Right ventricle myocardium superior (tissue), 1 donor: Measurements from ENCODE around the gene SCN1B. TPM values are rescaled to one million over a fixed set of nuclear protein-coding genes. Genes with fewer than 3 reads are reported as not detected.

Experiments used
- ATAC-seq: fragments of 200-7000 bp; cut with Tn5 transposase; one replicate; pipeline ENCODE4 v1.9.1; 2020; ENCODE audit warnings: mild to moderate bottlenecking; ENCODE audit not compliant: poor library complexity
- DNase-seq: peaks from one replicate; pipeline ENCODE4 v3.0.0-alpha.2; 2020
- intact Hi-C: fragments of 100-400 bp; cut with DNase I; formaldehyde crosslinking; loops from one replicate; pipeline ENCODE4 v1.11.2; 2022
- total RNA-seq: library from RNA; stranded (reverse); fragmentation: NEBNext Ultra II Directional; extraction: Animal tissue kit (Norgen Biotek cat#: 25700); gene quantifications from one replicate; pipeline ENCODE4 v1.2.1, GENCODE V29; 2021
- donor health status: DM: no; HTN: yes; CAD: no; lungs with severe emphysema.

The SCN1B gene
- total RNA-seq, 1 donor from 2014 or later = 48.2 TPM

- DNase-seq (no peak), ATAC-seq (no peak)
- intact Hi-C loops = no loop called here
Measured at GRCh38 chr19:35077411-35078223, 47.3 kb downstream of the SCN1B start.

- intact Hi-C loops = no loop called here
- ATAC-seq (no peak), DNase-seq (no peak)
Measured at GRCh38 chr19:35079826-35080225, 49.6 kb downstream of the SCN1B start.

DNA sequence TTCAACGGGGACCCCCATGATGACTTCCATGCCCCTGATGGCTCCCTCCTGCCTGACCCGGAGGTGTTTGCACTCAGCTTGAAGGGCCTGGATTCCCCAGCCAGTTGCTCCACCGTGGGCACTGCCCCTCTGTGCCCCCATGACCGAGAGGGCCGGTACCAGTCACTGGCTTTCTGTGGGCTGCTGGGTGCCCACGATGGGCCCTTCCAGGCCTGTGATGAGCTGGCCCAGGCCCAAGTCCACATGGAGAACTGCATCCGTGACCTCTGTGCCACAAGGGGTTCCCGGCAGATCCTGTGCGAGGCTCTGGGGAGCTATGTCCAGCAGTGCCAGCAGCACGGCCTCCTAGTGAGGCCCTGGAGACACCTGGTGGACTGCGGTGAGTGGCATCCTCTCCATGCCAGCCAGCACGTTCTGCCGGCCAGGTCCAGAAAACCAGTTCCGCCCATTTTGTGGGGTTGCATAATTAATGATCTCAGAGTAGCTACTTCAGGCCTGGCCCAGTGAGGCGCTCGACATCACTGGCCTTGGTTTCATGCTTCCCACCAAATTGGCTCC lies 50.4 kb downstream of the SCN1B start:
- no peak for ATAC-seq
- DNase-seq = no peak
- intact Hi-C loops = no loop called here

DNA sequence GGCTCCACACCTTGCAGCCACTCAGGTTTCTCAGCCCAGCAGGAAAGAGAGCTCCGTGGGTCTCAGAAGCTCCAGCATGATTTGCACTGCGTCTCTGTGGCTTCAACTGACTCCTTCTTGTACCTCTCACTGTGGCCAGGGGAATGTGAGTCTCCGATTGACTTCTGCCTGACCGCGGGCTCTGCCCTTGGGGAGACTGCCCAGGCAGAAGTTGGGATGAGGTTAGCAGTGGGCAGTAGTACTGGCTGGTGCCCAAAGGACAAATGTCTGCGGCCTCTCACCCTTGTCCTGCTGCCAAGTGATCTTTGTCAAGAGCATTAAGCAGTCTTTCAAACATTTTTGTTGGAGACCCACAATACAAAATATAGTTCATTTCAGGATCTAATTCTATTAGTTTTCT lies 50.9 kb downstream of the SCN1B start:
- intact Hi-C loops = no loop called here
- no peak for DNase-seq
- ATAC-seq = no peak

DNA sequence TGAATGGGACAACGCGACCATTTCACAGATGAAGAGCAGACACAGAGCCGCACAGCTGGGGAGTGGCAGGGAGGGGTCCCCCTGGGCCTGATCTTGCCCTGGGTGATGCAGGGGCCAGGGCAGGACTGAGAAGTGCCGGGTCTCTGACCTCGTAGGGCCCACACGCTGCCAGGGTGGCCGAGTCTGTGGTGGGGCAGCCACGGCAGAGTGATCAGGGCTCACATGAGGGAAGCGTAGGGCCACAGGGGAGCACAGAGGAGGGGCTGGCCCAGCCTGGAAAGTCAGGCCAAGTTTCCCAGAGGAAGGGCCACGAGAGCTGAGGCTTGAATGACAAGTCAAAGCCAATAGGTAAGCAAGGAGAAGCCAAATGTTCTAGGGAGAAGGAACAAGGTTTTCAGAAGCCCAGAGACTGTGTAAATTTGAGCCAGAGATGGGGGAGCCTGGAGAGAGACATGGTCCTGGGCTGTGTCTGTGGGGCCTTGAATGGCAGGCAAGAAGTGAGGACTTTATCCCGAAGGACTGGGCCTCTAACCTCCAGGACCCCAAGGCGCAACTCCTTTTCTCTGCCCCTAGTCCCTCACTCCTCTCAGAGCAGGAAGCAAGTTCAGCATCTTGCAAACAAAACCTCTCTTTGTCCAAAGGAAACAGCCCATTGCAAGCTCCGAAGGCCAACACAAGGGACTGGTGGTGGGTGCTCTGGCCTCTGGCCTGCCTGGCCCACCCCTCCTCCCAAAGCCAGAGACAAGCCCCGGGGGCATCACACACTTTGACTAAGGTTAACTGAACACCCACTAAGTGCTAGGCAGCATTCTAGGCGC lies 53.6 kb downstream of the SCN1B start:
- intact Hi-C loops = no loop called here
- ATAC-seq = no peak

DNA sequence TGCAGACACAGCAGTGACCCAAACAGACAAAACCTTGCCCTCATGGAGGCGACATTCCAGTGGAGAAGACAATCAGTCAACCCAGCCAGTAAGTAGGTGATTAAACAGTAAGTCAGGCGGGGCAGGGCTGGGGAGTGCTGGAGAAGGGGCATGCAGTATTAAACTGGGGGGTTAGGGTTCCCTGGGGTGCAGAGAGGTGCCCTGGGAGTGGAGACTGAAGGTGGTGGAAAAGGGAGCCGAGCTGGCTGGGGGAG lies 54.2 kb downstream of the SCN1B start:
- intact Hi-C loops = no loop called here
- ATAC-seq (no peak), DNase-seq (no peak)

More for the DNA sequence above, 53.6 kb downstream of the SCN1B start:
- DNase-seq = no peak

DNA sequence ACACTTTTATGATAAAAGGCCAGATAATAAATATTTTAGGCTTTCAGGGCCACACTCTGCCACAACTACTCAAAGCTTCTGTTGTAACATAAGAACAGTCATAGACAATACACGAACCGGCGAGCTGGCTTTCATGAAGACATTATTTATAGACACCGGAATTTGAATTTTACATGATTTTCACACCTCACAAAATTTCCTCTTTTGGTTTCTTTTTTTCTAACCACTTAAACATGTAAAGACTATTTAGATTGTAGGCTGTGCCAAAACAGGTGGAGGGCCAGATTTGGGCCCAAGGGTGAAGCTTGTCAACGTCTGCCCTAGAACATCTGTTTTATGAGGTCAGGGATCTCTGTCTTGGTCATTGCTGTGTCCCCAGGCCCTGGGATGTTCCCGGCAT lies 55.7 kb downstream of the SCN1B start:
- ATAC-seq (no peak), DNase-seq (no peak)
- intact Hi-C loops = loop anchor here (5.0 kb wide), 1 partner anchor 114 kb away; no protein-coding TSS in a partner anchor

DNA sequence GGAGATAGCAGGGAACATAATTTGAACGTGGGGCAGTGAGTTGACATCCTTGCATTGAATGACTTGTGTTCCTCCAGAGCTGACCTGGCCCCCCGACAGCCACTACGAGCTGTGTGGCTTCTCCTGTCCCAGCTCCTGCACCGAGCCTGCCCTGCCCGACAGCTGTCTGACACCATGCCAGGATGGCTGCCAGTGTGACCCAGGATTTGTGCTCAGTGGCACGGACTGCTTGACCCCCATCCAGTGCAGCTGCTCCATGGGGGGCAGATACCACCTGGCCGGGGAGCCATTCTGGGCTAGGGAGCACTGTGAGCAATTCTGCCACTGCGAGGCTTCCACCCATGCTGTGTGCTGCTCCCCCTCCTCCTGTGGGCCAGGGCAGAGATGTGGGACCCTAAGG lies 56.2 kb downstream of the SCN1B start:
- intact Hi-C loops = loop anchor here (5.0 kb wide), 1 partner anchor 114 kb away; no protein-coding TSS in a partner anchor
- no peak for ATAC-seq
- DNase-seq = no peak

GRCh38 chr19:35087393-35087792 lies 57.1 kb downstream of the SCN1B start:
- no peak for ATAC-seq
- DNase-seq = no peak
- intact Hi-C loops = loop anchor here (5.0 kb wide), 1 partner anchor 115 kb away; no protein-coding TSS in a partner anchor

GRCh38 chr19:35088131-35088913 lies 58.1 kb downstream of the SCN1B start:
- ATAC-seq (no peak), DNase-seq (no peak)
- intact Hi-C loops = loop anchor here (5.0 kb wide), 1 partner anchor 116 kb away; no protein-coding TSS in a partner anchor

DNA sequence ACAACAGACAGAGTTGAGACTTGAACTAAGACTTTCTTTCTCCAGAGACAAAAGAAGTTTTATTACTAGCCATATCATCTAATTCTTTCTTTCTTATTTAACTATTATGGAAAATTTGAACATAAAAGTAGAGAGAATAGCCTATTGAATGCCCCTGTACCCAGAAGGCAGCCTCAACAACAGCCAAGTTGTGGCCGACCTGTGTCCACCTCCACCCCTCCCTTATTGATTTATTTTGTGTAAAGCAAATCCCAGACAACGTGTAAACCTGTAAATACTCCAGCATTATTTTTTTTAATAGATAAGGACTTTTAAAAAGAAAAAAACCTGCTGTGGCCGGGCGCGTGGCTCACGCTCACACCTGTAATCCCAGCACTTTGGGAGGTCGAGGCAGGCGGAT lies 59.3 kb downstream of the SCN1B start:
- DNase-seq (no peak), ATAC-seq (no peak)
- intact Hi-C loops = loop anchor here (5.0 kb wide), 1 partner anchor 117 kb away; no protein-coding TSS in a partner anchor

Other genes starting within 250 kb of the SCN1B start
- 2.6 TPM for gene ZNF30, start 103.6 kb upstream of the SCN1B start, total RNA-seq
- gene ZNF792, start 66.2 kb upstream of the SCN1B start, total RNA-seq = 3.3 TPM
- 25.5 TPM for gene GRAMD1A, start 30.1 kb upstream of the SCN1B start, total RNA-seq
- gene HPN, start 11.3 kb downstream of the SCN1B start, total RNA-seq = 5.6 TPM
- gene FXYD3, start 85.4 kb downstream of the SCN1B start, total RNA-seq = 1.3 TPM
- gene LGI4, start 104.6 kb downstream of the SCN1B start, total RNA-seq = 8.1 TPM
- 580 TPM for gene FXYD1, start 108.4 kb downstream of the SCN1B start, total RNA-seq
- gene FXYD7, start 112.8 kb downstream of the SCN1B start, total RNA-seq = not detected
- 20.9 TPM for gene FXYD5, start 124.3 kb downstream of the SCN1B start, total RNA-seq
- gene FAM187B, start 198.3 kb downstream of the SCN1B start, total RNA-seq = not detected
- gene LSR, start 218.5 kb downstream of the SCN1B start, total RNA-seq = 4.5 TPM
- gene USF2, start 238.5 kb downstream of the SCN1B start, total RNA-seq = 141 TPM